Measurements from ENCODE around the gene CLNK. TPM values are rescaled to one million over a fixed set of nuclear protein-coding genes. Genes with fewer than 3 reads are reported as not detected.

CLNK gene
- total and polyA plus RNA-seq, 2 of the 13 experiments (the other 11 are each of a cell fraction or from before 2014, with no cell fraction given): not detected

DNA sequence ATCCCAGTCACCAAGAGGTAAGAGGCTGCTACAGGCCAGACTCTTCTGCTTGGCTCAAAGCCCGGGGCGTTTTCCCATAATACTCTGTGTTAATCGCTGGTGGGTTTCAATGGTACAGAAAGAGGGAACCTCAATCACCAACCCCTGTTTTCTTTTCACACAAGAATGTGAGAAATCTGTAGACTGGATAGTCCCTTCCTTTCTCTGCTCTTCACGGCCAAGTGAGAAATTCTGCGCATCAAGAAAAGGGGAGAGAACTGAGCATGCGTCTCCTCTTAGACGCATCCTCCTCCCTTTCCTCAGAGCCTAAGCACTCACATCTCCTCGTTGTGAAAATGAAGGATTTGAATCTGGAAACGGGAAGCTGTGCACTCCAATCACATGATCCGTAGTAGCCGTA lies 64.7 kb downstream of the CLNK start:
- POLR2A ChIA-PET: no interaction called here
- no peaks in the 10 kb centered on the region for H3K27me3 ChIP-seq (ENCODE audit: control insufficient read depth in 1 of 2, insufficient read depth in 2 of 2, low read length in 2 of 2)
- H3K9me3 ChIP-seq (ENCODE audit: low read length): no peaks in the 10 kb centered on the region
- DNase-seq (ENCODE audit: low spot score) (no peak), ATAC-seq (no peak), FAIRE-seq (no peak)
- CTCF ChIA-PET (ENCODE audit: low intra/inter-chr PET ratio, low total read pairs): no interaction called here
- no peak overlapping the region for H2AFZ ChIP-seq (ENCODE audit: low read length)
- H3K9ac ChIP-seq (ENCODE audit: insufficient read depth, low read depth, low read length): no peak overlapping the region
- H3K4me1 ChIP-seq (ENCODE audit: insufficient read depth, low read length): 0 out of 2 replicates have a peak, but pooled peaks cover under 1% of the 10 kb centered on the region
- TF ChIP-seq ZNF333 (CRISPR knock-in tag; IDR thresholded peaks at IDR 0.05; ENCODE audit: borderline replicate concordance): no peak
- 64% methylated on average over 11 of the region's 11 CpGs for WGBS (ENCODE audit: low lambda C conversion rate)
- intact Hi-C loops (cut with micrococcal nuclease; ENCODE audit: unreplicated experiment): no loop called here
- no peaks in the 10 kb centered on the region for H4K20me1 ChIP-seq (ENCODE audit: insufficient read depth, low read length)
- BruUV-seq (replicated peaks): no TSS peak
- in situ Hi-C loops (cut with HindIII; ENCODE audit: extremely low pct_ligation_motif_present, low pct_unique_long_range_greater_than_20kb): no loop called here
- H3K27ac ChIP-seq (ENCODE audit: extremely low read length, insufficient read depth, low read length): no peak overlapping the region
- no peaks in the 10 kb centered on the region for H3K36me3 ChIP-seq (replicated peaks in 1 of 2; ENCODE audit: control insufficient read depth in 1 of 2, insufficient read depth in 2 of 2, low read length in 2 of 2)
- H3K4me3 ChIP-seq (replicated peaks in 1 of 3; ENCODE audit: insufficient read depth in 1 of 3, low read depth in 2 of 3, low read length in 3 of 3): no peak overlapping the region
- H3K79me2 ChIP-seq (ENCODE audit: insufficient read depth, low read length): no peaks in the 10 kb centered on the region
- no peak overlapping the region for H3K4me2 ChIP-seq (ENCODE audit: low read depth, low read length)

DNA sequence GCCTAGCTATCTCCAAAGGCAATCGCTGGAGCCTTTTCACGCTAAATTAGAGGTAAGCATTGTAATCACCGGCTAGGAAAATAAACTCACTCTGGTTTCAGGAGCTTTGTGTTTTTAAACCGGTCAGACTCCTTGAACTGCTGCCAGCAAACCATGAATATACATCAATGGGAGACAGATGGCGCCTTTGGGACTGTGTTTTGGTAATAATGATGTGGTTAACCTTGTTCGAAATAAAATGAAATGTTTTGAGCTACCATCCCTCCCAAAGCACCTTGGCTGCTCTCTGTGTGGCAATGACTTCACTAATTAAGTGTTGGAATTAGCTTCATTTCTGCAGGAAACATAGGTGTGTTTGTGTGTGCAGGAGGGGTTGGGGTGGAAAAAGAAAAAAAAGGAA lies 65.3 kb downstream of the CLNK start:
- Histone ChIP-seq H3K27me3 (ENCODE audit: control insufficient read depth in 1 of 2, insufficient read depth in 2 of 2, low read length in 2 of 2) (no peaks in the 10 kb centered on the region), H3K79me2 (ENCODE audit: insufficient read depth, low read length) (no peaks in the 10 kb centered on the region), H4K20me1 (ENCODE audit: insufficient read depth, low read length) (no peaks in the 10 kb centered on the region), H3K9me3 (ENCODE audit: low read length) (no peaks in the 10 kb centered on the region), H3K4me1 (ENCODE audit: insufficient read depth, low read length) (no peaks in the 10 kb centered on the region), H2AFZ (ENCODE audit: low read length) (no peak overlapping the region), H3K36me3 (replicated peaks in 1 of 2; ENCODE audit: control insufficient read depth in 1 of 2, insufficient read depth in 2 of 2, low read length in 2 of 2) (no peaks in the 10 kb centered on the region), H3K4me3 (replicated peaks in 1 of 3; ENCODE audit: insufficient read depth in 1 of 3, low read depth in 2 of 3, low read length in 3 of 3) (no peak overlapping the region), H3K4me2 (ENCODE audit: low read depth, low read length) (no peak overlapping the region), H3K9ac (ENCODE audit: insufficient read depth, low read depth, low read length) (no peak overlapping the region), H3K27ac (ENCODE audit: extremely low read length, insufficient read depth, low read length) (no peak overlapping the region)
- 10% methylated on average over 6 of the region's 6 CpGs for WGBS (ENCODE audit: low lambda C conversion rate)
- BruUV-seq (replicated peaks): no TSS peak
- no peak for ATAC-seq
- no peak for DNase-seq (ENCODE audit: low spot score)
- in situ Hi-C loops (cut with HindIII; ENCODE audit: extremely low pct_ligation_motif_present, low pct_unique_long_range_greater_than_20kb): no loop called here
- intact Hi-C loops (cut with micrococcal nuclease; ENCODE audit: unreplicated experiment): no loop called here
- FAIRE-seq: no peak
- CTCF ChIA-PET (ENCODE audit: low intra/inter-chr PET ratio, low total read pairs): no interaction called here
- POLR2A ChIA-PET: no interaction called here
- TF ChIP-seq ZNF207 (IDR thresholded peaks at IDR 0.05; ENCODE audit: borderline replicate concordance) (no peak), ZFY (CRISPR knock-in tag; IDR thresholded peaks at IDR 0.05) (no peak), IKZF4 (CRISPR knock-in tag; IDR thresholded peaks at IDR 0.05; ENCODE audit: borderline replicate concordance, low read depth, not compliant biosample characterization) (no peak), ATM (IDR thresholded peaks at IDR 0.05; ENCODE audit: borderline replicate concordance) (no peak), ISX (CRISPR knock-in tag; conservative IDR thresholded peaks at IDR 0.05) (no peak), ZNF589 (CRISPR knock-in tag; conservative IDR thresholded peaks at IDR 0.05) (no peak), GFI1 (CRISPR knock-in tag; IDR thresholded peaks at IDR 0.05; ENCODE audit: borderline replicate concordance) (no peak)
- TF ChIP-seq, protein P1, sequence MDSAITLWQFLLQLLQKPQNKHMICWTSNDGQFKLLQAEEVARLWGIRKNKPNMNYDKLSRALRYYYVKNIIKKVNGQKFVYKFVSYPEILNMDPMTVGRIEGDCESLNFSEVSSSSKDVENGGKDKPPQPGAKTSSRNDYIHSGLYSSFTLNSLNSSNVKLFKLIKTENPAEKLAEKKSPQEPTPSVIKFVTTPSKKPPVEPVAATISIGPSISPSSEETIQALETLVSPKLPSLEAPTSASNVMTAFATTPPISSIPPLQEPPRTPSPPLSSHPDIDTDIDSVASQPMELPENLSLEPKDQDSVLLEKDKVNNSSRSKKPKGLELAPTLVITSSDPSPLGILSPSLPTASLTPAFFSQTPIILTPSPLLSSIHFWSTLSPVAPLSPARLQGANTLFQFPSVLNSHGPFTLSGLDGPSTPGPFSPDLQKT (CRISPR knock-in tag; IDR thresholded peaks at IDR 0.05; ENCODE audit: borderline replicate concordance): no peak
- TF ChIP-seq, protein P2, sequence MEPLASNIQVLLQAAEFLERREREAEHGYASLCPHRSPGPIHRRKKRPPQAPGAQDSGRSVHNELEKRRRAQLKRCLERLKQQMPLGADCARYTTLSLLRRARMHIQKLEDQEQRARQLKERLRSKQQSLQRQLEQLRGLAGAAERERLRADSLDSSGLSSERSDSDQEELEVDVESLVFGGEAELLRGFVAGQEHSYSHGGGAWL (CRISPR knock-in tag; IDR thresholded peaks at IDR 0.05): no peak
- TF ChIP-seq, protein P3, sequence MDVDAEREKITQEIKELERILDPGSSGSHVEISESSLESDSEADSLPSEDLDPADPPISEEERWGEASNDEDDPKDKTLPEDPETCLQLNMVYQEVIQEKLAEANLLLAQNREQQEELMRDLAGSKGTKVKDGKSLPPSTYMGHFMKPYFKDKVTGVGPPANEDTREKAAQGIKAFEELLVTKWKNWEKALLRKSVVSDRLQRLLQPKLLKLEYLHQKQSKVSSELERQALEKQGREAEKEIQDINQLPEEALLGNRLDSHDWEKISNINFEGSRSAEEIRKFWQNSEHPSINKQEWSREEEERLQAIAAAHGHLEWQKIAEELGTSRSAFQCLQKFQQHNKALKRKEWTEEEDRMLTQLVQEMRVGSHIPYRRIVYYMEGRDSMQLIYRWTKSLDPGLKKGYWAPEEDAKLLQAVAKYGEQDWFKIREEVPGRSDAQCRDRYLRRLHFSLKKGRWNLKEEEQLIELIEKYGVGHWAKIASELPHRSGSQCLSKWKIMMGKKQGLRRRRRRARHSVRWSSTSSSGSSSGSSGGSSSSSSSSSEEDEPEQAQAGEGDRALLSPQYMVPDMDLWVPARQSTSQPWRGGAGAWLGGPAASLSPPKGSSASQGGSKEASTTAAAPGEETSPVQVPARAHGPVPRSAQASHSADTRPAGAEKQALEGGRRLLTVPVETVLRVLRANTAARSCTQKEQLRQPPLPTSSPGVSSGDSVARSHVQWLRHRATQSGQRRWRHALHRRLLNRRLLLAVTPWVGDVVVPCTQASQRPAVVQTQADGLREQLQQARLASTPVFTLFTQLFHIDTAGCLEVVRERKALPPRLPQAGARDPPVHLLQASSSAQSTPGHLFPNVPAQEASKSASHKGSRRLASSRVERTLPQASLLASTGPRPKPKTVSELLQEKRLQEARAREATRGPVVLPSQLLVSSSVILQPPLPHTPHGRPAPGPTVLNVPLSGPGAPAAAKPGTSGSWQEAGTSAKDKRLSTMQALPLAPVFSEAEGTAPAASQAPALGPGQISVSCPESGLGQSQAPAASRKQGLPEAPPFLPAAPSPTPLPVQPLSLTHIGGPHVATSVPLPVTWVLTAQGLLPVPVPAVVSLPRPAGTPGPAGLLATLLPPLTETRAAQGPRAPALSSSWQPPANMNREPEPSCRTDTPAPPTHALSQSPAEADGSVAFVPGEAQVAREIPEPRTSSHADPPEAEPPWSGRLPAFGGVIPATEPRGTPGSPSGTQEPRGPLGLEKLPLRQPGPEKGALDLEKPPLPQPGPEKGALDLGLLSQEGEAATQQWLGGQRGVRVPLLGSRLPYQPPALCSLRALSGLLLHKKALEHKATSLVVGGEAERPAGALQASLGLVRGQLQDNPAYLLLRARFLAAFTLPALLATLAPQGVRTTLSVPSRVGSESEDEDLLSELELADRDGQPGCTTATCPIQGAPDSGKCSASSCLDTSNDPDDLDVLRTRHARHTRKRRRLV (CRISPR knock-in tag; IDR thresholded peaks at IDR 0.05): no peak
